CD8-positive, alpha-beta memory T cell (primary cell): ENCODE measurements around the gene TRIP11. TPM values are rescaled to one million over a fixed set of nuclear protein-coding genes. Genes with fewer than 3 reads are reported as not detected.

Experiments
- CTCF ChIA-PET: fragments of 350-600 bp; sonication (Branson Sonifier 250); formaldehyde crosslinking; loops from one replicate; lab custom pipeline; 2021; ENCODE audit warnings: antibody characterized with exemption; lab: Charles Lee
- POLR2A ChIA-PET: fragments of 350-600 bp; sonication (Branson Sonifier 250); formaldehyde crosslinking; loops from one replicate; lab custom pipeline; 2021; ENCODE audit warnings: antibody characterized with exemption; lab: Charles Lee
- DNase-seq, 5 donors: peaks; one replicate each; pipeline versions ENCODE4 v3.0.0 to v3.0.0-alpha.2; 2020 to 2022; ENCODE audit warnings: mixed read lengths in 1 of 5
- H3K27ac ChIP-seq: one replicate; pipeline ENCODE4 v1.7.0; 2013; ENCODE audit warnings: low read depth, mild to moderate bottlenecking, low read length, moderate library complexity
- H3K27me3 ChIP-seq: 2 replicates; pipeline ENCODE4 v1.7.0; 2013; ENCODE audit warnings: low read length, mild to moderate bottlenecking; ENCODE audit not compliant: insufficient read depth, poor library complexity, severe bottlenecking
- H3K36me3 ChIP-seq: 2 replicates; pipeline ENCODE4 v1.7.0; 2013; ENCODE audit warnings: mild to moderate bottlenecking, low read length, moderate library complexity; ENCODE audit not compliant: insufficient read depth
- H3K4me1 ChIP-seq: 2 replicates; pipeline ENCODE4 v1.7.0; 2013; ENCODE audit warnings: mild to moderate bottlenecking, low read length, moderate library complexity; ENCODE audit not compliant: insufficient read depth
- H3K4me3 ChIP-seq: 2 replicates; pipeline ENCODE4 v1.7.0; 2013; ENCODE audit warnings: mild to moderate bottlenecking, low read length
- H3K9me3 ChIP-seq: 2 replicates; pipeline ENCODE4 v1.7.0; 2013; ENCODE audit warnings: mild to moderate bottlenecking, low read length
- H3K27ac Mint-ChIP-seq, 8 donors: one replicate each; pipeline ENCODE4 v1.8.0; 2020 to 2021; ENCODE audit warnings: mixed read lengths in 8 of 8, mild to moderate bottlenecking in 6 of 8, inconsistent platforms in 3 of 8, moderate library complexity in 3 of 8
- H3K27me3 Mint-ChIP-seq, 2 donors: one replicate each; pipeline ENCODE4 v1.8.0; 2020 to 2021; ENCODE audit warnings: mixed read lengths in 2 of 2, mild to moderate bottlenecking in 1 of 2, moderate library complexity in 1 of 2
- H3K36me3 Mint-ChIP-seq, 3 donors: one replicate each; pipeline ENCODE4 v1.8.0; 2020 to 2021; ENCODE audit warnings: mixed read lengths in 3 of 3, inconsistent platforms in 1 of 3, mild to moderate bottlenecking in 1 of 3
- H3K4me1 Mint-ChIP-seq, 3 donors: one replicate each; pipeline ENCODE4 v1.8.0; 2020 to 2021; ENCODE audit warnings: mixed read lengths in 3 of 3, inconsistent platforms in 1 of 3, mild to moderate bottlenecking in 1 of 3
- H3K4me3 Mint-ChIP-seq, 7 donors: one replicate each; pipeline ENCODE4 v1.8.0; 2020 to 2021; ENCODE audit warnings: mixed read lengths in 7 of 7, mild to moderate bottlenecking in 6 of 7, moderate library complexity in 4 of 7, inconsistent platforms in 2 of 7
- H3K9me3 Mint-ChIP-seq, 5 donors: one replicate each; pipeline ENCODE4 v1.8.0; 2020 to 2022; ENCODE audit warnings: mixed read lengths in 5 of 5, mild to moderate bottlenecking in 3 of 5, moderate library complexity in 2 of 5, inconsistent platforms in 1 of 5
- polyA plus RNA-seq: library from polyadenylated mRNA; unstranded; fragments of 300-500 nt; fragmentation: Illumina TruSeq; gene quantifications from one replicate; pipeline ENCODE4 v1.2.3, GENCODE V29; 2021
- total RNA-seq, 2 experiments: library from RNA; stranded (reverse); gene quantifications; one replicate each; pipeline ENCODE4 v1.2.3, GENCODE V29; 2021

The TRIP11 gene
- total and polyA plus RNA-seq, 3 experiments from 2014 or later, result 45.7 to 75.2 (median 50.8) TPM

DNA sequence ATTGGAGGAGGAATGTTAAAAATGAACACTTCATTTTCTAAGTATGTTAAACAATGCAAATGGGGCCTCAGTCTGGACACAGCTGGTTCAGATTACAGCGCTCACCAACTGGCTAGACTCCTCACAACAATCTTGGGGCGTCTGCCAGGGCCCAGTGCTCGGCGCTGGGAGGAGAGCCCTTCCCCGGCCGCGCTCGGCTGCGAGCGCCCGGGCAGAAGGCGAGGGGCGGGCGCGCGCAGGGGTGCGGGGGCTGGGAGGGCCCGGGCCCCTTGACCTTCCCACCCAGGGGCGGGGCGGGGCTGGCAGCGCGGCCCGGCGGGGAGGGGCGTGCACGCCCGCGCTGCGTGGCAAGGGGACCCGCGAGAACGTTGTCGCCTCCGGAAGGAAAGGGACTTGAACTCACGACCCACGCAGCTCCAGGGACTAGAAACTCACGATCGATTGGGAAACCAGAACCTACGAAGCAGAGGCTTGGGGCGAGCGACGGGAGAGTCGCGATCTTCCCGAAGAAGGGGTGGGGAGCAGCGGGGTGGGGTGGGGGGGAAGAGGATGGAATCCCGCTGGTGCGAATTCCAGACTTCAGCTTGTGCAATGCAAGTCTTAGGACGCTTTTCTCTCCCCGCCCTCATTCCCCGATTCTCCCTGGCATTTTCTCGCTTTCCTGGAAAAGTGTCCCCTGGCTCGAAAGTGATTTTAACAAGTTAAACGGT is 92.2 kb downstream of the TRIP11 start, which contains the start of gene FBLN5:
TSS of gene FBLN5 (minus strand) at position 220 of the 710 bp plus-strand sequence. CDS start 465 bp downstream, outside the sequence.
- Histone ChIP-seq H3K27me3 (peaks cover 9% of the 10 kb centered on the region), H3K9me3 (no peaks in the 10 kb centered on the region), H3K36me3 (no peaks in the 10 kb centered on the region), H3K4me1 (peaks cover 14% of the 10 kb centered on the region), H3K27ac (no peak within 1 kb of the TSS), H3K4me3 (peak within 1 kb of the TSS; percentile 49)
- Mint-ChIP-seq H3K4me1 (peaks cover 11 to 20% (median 13%) of the 10 kb centered on the region in 3 donors), H3K36me3 (no peaks in the 10 kb centered on the region), H3K4me3 (peak within 1 kb of the TSS; percentile 69 to 91 (median 89)), H3K9me3 (peaks cover 0 to 1% (median 0%) of the 10 kb centered on the region in 5 donors), H3K27me3 (peaks cover 27 to 33% of the 10 kb centered on the region in 2 donors), H3K27ac (peak within 1 kb of the TSS in 4 of 8 donors; percentile 17 to 81 (median 64))
- POLR2A ChIA-PET, result no interaction called here
- DNase-seq, result peak in 3 of 5 donors; percentile 4 to 23 (median 19)
- CTCF ChIA-PET, result interaction anchor here (1.2 kb wide), 1 partner anchor 49 kb away, joined by 3 read pairs; no protein-coding TSS in a partner anchor

DNA sequence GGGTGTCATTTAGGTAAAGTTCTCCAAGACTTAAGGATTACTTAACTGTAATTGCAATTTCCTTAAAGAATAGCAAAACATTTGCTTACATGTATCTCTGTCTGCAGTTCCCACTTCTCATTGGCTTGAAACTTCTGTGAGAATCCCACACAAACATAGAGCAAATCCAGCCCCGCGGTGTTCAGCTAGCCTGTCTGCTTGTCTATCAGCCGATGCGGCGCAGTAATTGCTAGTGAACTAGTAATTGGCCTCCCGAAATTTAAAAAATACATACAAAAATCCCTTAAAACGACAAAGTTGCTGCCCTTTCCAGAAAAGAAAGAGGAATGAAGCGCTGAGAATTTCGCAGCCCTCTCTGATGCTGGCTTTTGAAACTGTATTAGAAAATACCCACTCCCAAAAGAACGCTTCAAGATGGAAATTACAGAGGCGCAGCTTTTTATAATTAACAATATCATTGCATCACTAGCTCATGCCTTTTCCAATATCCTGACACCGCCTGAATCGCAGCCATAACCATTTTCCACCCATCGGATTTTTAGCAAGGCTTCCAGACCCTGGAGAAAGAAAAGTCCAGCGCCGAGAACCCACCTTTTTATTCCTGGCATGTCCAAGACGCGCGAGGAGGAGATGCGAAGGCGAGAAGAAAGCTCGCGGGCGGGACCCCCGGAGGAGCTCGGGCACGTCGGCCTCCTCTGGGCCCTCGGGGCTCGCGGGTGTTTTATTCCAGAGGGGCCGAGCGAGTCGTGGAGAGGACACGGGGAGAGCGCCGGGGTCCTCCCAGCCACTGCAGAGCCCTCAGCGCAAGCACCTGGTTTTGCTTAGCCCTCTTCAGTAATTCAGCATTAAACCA is 93.0 kb downstream of the TRIP11 start:
- Histone ChIP-seq H3K36me3 (no peaks in the 10 kb centered on the region), H3K9me3 (no peaks in the 10 kb centered on the region), H3K27ac (no peak overlapping the region), H3K27me3 (peaks cover 9% of the 10 kb centered on the region), H3K4me3 (peak overlapping the region; percentile 49), H3K4me1 (peaks cover 14% of the 10 kb centered on the region)
- peak overlapping the region in 4 of 8 donors; percentile 17 to 81 (median 64) for H3K27ac Mint-ChIP-seq
- peaks cover 0 to 1% (median 0%) of the 10 kb centered on the region in 5 donors for H3K9me3 Mint-ChIP-seq
- H3K27me3 Mint-ChIP-seq, result peaks cover 27 to 34% of the 10 kb centered on the region in 2 donors
- H3K36me3 Mint-ChIP-seq, result no peaks in the 10 kb centered on the region
- peaks cover 11 to 20% (median 13%) of the 10 kb centered on the region in 3 donors for H3K4me1 Mint-ChIP-seq
- DNase-seq, result peak in 1 of 5 donors; percentile 5
- ChIA-PET POLR2A (interaction anchor here (0.5 kb wide), 1 partner anchor 97 kb away, joined by 7 read pairs; no protein-coding TSS in a partner anchor), CTCF (interaction anchor here (0.5 to 1.2 kb wide), 3 partner anchors 10 to 82 kb away, joined by 3 read pairs; no protein-coding TSS in a partner anchor)
- H3K4me3 Mint-ChIP-seq, result peak overlapping the region; percentile 69 to 91 (median 89)

DNA sequence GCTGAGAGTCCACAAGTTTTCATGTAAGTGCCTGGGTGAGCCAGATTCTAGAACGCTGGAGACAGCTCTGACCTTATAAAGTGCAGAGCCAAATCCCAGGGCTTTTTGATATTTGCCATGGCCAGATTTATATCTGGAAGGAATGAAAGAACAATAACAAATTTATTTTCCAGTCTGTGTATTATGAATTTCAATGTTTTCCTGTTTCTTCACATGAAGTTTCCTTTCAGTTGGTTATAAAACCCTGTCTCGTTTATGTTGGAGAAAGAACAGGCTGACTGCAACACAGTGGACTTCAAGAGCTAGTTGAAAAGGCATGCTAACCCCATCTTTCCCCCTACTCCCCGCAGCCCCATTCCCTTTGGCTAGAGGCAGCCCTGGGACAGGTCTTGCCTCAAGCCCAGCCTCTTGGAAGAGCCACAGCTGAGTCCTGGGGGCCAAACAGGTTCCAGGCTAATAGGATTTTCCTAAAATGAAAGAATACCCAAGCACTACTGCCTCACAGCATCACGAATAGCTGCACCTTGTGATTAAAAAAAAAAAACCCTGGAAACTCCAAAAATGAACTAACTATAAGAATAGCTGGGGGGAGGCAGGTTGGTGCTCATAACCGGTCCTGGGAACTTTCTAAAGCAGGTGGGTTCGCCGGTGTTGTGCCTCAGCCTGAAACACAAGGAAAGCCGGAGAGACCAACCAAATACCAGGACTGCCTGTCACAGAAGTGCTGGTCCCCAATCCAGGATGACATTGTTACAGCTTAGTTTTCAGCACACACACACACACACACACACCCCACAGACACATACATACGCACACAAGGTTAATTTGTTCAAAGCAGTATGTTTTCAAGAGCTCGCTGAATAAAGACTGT is 93.9 kb downstream of the TRIP11 start:
- peaks cover 11 to 20% (median 13%) of the 10 kb centered on the region in 3 donors for H3K4me1 Mint-ChIP-seq

DNA sequence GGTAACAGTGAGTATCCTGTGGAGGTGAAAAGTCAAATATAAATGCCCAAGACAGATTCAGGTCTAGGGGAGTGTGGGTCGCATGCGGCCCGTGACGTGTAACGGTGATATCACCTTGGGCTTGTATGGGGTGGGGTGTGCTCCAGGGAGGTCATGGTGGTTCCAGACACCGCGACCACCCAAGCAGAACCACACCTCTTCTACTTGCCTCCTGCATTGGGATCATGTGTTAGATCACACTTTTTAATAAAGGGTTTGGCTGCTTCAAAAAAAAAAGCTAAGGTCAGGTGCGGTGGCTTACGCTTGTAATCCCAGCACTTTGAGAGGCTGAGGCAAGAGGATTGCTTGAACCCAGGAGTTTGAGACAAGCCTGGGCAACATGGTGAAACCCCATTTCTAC is 96.9 kb downstream of the TRIP11 start:
- Histone ChIP-seq H3K9me3 (no peaks in the 10 kb centered on the region), H3K27me3 (peaks cover 9% of the 10 kb centered on the region)
- peak overlapping the region in 1 of 8 donors; percentile 29 for H3K27ac Mint-ChIP-seq

More for the DNA sequence above, 93.9 kb downstream of the TRIP11 start:
- ChIA-PET POLR2A (interaction anchor here (0.5 kb wide), 1 partner anchor 96 kb away, joined by 7 read pairs; no protein-coding TSS in a partner anchor), CTCF (interaction anchor here (0.9 to 1.5 kb wide), 3 partner anchors 11 to 73 kb away, joined by 3 to 4 read pairs (median 3); no protein-coding TSS in a partner anchor)
- H3K9me3 Mint-ChIP-seq, result peaks cover 0 to 1% (median 0%) of the 10 kb centered on the region in 5 donors
- Histone ChIP-seq H3K27ac (no peak overlapping the region), H3K4me3 (no peak overlapping the region), H3K4me1 (peaks cover 14% of the 10 kb centered on the region), H3K27me3 (peaks cover 9% of the 10 kb centered on the region), H3K36me3 (no peaks in the 10 kb centered on the region), H3K9me3 (no peaks in the 10 kb centered on the region)
- H3K4me3 Mint-ChIP-seq, result peak overlapping the region in 5 of 7 donors; percentile 19 to 91 (median 73)
- no peak for DNase-seq
- no peaks in the 10 kb centered on the region for H3K36me3 Mint-ChIP-seq
- H3K27ac Mint-ChIP-seq, result no peak overlapping the region
- peaks cover 27 to 36% of the 10 kb centered on the region in 2 donors for H3K27me3 Mint-ChIP-seq

DNA sequence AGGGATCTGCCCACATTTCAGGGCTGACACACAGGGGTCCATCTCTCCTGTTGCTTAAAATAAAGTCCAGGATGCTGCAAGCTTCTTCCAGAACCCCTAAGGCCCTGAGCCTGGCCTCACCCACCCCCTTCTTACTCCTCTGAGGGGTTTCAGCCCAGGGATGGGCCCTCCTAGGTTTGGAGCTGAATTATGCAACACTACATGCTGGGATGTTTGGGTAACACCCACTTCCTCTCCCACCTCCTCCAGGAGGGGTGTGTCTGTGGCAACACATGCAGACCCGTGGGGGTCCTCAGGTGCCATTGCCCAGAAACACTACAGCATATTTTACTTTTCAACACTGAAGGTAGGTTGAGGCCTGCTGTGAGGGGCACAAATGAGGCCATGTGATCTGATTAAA is 97.7 kb downstream of the TRIP11 start:
- H3K36me3 ChIP-seq, result no peaks in the 10 kb centered on the region
- ChIA-PET CTCF (no interaction called here), POLR2A (no interaction called here)
- no peaks in the 10 kb centered on the region for H3K9me3 ChIP-seq
- H3K4me3 ChIP-seq, result no peak overlapping the region
- Mint-ChIP-seq H3K4me3 (no peak overlapping the region), H3K4me1 (peaks cover 6 to 10% (median 7%) of the 10 kb centered on the region in 3 donors), H3K36me3 (peaks cover 0 to 3% (median 0%) of the 10 kb centered on the region in 3 donors), H3K9me3 (peaks cover 0 to 1% (median 0%) of the 10 kb centered on the region in 5 donors), H3K27ac (no peak overlapping the region), H3K27me3 (peaks cover 22 to 31% of the 10 kb centered on the region in 2 donors)
- H3K4me1 ChIP-seq, result peaks cover 13% of the 10 kb centered on the region
- no peak for DNase-seq
- no peak overlapping the region for H3K27ac ChIP-seq
- peaks cover 9% of the 10 kb centered on the region for H3K27me3 ChIP-seq

More for the DNA sequence above, 96.9 kb downstream of the TRIP11 start:
- Mint-ChIP-seq H3K4me3 (no peak overlapping the region), H3K9me3 (peaks cover 0 to 1% (median 0%) of the 10 kb centered on the region in 5 donors), H3K27me3 (peaks cover 22 to 32% of the 10 kb centered on the region in 2 donors), H3K4me1 (peaks cover 8 to 14% (median 8%) of the 10 kb centered on the region in 3 donors), H3K36me3 (peaks cover 0 to 3% (median 0%) of the 10 kb centered on the region in 3 donors)
- H3K4me3 ChIP-seq, result no peak overlapping the region
- POLR2A ChIA-PET, result interaction anchor here (0.5 kb wide), 1 partner anchor 16 kb away, joined by 3 read pairs; no protein-coding TSS in a partner anchor
- H3K4me1 ChIP-seq, result peaks cover 14% of the 10 kb centered on the region
- no peaks in the 10 kb centered on the region for H3K36me3 ChIP-seq
- DNase-seq, result no peak
- no peak overlapping the region for H3K27ac ChIP-seq
- CTCF ChIA-PET, result no interaction called here

DNA sequence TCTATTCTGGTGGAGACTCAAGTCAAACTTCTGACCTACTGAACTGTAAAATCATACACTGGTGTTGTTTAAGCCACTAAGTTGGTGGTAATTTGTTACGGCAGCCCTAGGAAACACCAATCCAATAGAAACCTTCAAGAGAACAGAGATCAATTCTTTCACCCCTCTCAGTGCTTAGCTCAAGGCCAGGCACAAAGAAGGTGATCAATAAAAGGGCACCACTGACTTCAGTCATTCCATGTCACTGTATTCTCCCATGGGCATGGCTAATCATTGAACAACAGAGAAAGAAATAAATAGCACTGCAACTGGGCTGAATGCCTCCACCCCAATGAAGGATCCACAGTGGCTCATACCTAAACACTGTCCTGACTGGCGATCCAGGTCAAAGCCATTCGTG is 99.7 kb downstream of the TRIP11 start:
- no peaks in the 10 kb centered on the region for H3K9me3 ChIP-seq
- Mint-ChIP-seq H3K4me1 (peaks cover 0 to 2% (median 0%) of the 10 kb centered on the region in 3 donors), H3K4me3 (no peak overlapping the region), H3K27me3 (peaks cover 15 to 20% of the 10 kb centered on the region in 2 donors), H3K27ac (no peak overlapping the region), H3K36me3 (peaks cover 0 to 3% (median 0%) of the 10 kb centered on the region in 3 donors), H3K9me3 (no peaks in the 10 kb centered on the region)
- CTCF ChIA-PET, result no interaction called here
- POLR2A ChIA-PET, result no interaction called here
- H3K36me3 ChIP-seq, result no peaks in the 10 kb centered on the region
- no peak for DNase-seq
- H3K27me3 ChIP-seq, result no peaks in the 10 kb centered on the region
- no peak overlapping the region for H3K4me3 ChIP-seq
- no peaks in the 10 kb centered on the region for H3K4me1 ChIP-seq
- no peak overlapping the region for H3K27ac ChIP-seq

DNA sequence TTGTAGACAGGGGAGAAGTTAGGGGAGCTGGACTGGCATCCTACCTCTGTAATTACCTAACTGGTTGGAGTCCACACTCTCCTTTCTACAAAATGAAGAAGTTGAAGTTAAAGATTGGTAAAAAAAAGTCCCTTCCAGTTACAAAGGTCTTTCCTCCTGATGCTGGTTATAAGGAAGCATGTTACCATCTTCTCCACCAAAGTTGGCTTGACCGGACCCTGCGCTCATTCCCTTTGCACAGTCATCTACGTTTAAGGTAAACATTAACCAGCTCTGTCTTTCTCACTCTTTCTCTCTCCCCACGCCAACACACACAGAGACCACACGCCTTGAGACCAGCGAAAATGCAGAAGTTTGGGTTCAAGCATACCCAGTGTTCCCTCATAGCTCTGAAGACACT is 104.3 kb downstream of the TRIP11 start:
- Mint-ChIP-seq H3K4me1 (no peaks in the 10 kb centered on the region), H3K9me3 (no peaks in the 10 kb centered on the region), H3K36me3 (peaks cover 0 to 3% (median 0%) of the 10 kb centered on the region in 3 donors), H3K27ac (no peak overlapping the region), H3K27me3 (peaks cover 0 to 3% of the 10 kb centered on the region in 2 donors), H3K4me3 (no peak overlapping the region)
- POLR2A ChIA-PET, result no interaction called here
- no peaks in the 10 kb centered on the region for H3K4me1 ChIP-seq
- no peaks in the 10 kb centered on the region for H3K9me3 ChIP-seq
- no peaks in the 10 kb centered on the region for H3K36me3 ChIP-seq
- no peak for DNase-seq
- no peak overlapping the region for H3K4me3 ChIP-seq
- H3K27ac ChIP-seq, result no peak overlapping the region
- H3K27me3 ChIP-seq, result no peaks in the 10 kb centered on the region
- CTCF ChIA-PET, result no interaction called here
